Fibroblast of villous mesenchyme (primary cell): ENCODE data around the gene CTDNEP1. TPM values are rescaled to one million over a fixed set of nuclear protein-coding genes. Genes with fewer than 3 reads are reported as not detected.

Experiments used
- DNase-seq: peaks from one replicate; pipeline ENCODE4 v3.0.0-alpha.2; 2010; ENCODE audit warnings: low read depth
- H3K4me3 ChIP-seq: 2 replicates; pipeline ENCODE4 v1.5.1; 2011; ENCODE audit warnings: low read depth, mild to moderate bottlenecking, low read length
- total RNA-seq: library from RNA; depleted of rRNA; stranded (reverse); fragments of >200 nt; gene quantifications from 2 replicates; pipeline ENCODE4 v1.2.3, GENCODE V29; 2012
- TF ChIP-seq, protein P1 (sequence below): IDR thresholded peaks from 2 replicates; pipeline ENCODE4 v1.5.1; 2012; ENCODE audit warnings: low read depth, mild to moderate bottlenecking, low read length; ENCODE audit not compliant: insufficient read depth

CTDNEP1 gene
- total RNA-seq, 1 donor = 34.1 TPM

DNA sequence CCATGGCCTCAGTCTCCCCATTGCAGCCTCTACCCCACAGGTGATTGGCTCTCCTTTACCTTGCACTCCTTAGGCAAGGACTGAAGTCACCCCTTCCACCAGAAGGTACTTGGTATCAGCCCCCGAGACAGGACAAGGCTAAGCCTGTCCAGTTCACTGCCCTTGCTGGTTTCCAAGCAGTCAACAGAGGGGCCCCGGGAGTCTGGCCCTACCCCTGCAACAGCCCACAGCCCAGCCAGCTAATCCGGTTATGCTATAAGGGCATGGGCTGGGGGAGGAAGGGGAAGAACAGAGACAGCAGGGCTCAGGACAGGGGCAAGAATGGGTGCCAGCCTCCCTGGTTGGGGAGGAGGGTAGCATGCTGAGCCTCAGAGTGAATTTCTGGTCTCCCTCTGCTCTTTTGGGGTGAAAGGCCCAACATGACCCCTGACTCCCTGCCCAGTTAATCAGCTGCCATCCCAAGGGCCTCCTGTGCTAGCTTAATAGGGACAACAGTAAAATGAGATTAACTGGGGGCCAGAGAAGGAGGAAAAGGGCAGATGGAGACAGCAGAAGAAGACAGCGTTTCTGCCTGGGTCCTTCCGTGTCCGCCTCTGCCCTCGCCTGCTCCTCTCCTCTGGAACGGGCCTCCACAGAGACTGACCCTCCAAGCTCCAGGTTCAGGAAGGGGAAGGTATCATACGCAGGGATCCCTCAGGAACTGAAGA, 42.6 kb downstream of the CTDNEP1 start:
- TF ChIP-seq, protein P1, sequence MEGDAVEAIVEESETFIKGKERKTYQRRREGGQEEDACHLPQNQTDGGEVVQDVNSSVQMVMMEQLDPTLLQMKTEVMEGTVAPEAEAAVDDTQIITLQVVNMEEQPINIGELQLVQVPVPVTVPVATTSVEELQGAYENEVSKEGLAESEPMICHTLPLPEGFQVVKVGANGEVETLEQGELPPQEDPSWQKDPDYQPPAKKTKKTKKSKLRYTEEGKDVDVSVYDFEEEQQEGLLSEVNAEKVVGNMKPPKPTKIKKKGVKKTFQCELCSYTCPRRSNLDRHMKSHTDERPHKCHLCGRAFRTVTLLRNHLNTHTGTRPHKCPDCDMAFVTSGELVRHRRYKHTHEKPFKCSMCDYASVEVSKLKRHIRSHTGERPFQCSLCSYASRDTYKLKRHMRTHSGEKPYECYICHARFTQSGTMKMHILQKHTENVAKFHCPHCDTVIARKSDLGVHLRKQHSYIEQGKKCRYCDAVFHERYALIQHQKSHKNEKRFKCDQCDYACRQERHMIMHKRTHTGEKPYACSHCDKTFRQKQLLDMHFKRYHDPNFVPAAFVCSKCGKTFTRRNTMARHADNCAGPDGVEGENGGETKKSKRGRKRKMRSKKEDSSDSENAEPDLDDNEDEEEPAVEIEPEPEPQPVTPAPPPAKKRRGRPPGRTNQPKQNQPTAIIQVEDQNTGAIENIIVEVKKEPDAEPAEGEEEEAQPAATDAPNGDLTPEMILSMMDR = no peak
- DNase-seq = no peak
- no peak overlapping the region for H3K4me3 ChIP-seq

DNA sequence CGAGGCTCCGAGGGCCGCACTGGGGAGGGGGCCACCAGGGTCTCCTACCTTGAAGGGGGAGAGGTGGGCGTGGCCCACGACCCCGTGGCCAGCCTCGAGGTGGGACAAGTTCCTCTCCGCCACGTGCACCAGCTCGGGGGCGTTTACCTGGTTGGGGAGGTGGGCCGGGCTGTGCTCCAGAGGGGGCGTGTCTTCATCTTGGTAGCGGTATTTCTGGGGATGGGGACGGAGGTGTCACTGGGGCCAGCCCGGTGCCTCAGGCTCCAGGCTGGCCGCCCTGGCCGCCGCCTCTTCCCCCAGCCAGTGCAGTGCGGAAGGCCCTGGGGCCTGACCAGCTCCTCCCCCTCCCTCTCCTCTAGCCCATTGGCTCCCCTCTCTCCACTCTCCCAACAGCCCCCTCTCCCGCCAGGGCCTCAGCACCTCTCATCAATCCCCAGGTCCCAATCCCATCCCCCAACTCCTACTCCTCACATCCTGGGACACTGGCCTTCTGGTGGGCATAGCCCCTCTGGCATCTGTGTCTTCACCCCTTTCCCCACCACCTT, 43.4 kb downstream of the CTDNEP1 start:
- no peak overlapping the region for H3K4me3 ChIP-seq
- TF ChIP-seq, protein P1 = no peak
- DNase-seq = no peak

DNA sequence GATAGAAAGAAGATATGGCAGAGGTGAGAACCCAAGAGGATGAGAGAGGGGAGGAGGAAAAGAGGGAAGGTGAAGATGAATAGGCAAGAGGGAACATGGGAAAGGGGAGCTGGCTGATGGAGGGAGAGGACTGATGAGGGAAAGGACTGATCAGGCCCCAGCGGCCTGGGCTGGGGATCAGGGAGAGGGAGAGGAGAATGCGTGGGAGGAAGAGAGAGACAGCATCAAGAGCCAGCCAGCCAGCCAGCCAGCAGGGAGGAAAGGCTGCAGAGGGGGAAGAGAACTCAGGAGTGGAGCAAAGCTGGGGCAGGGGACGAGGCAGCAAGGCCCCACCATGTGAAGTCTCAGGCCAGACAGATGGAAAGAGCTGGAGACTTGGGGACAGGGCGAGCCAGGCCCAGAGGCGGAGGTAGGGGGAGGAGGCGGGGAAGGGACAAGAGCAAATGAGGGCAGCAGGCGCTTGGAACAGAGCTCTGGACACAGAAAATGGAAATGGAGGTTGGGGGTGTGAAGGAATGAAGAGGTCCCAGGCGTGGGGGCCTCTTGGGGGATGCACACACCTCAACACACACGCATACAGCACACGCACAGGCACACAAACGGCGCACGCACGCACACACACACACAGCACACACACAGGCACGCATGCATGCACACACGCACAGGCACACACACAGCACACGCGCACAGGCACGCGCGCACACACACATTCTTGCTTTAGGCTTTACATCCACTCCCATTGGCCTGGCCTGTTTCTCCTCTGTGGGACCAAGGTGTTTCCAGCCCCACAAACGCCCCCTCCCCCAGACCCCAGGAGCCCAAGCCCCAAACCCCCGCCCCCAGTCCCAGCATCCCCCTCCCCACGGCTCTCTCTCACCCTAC, 44.2 kb downstream of the CTDNEP1 start:
- TF ChIP-seq, protein P1 = no peak
- no peak overlapping the region for H3K4me3 ChIP-seq
- DNase-seq = peak; percentile 46

DNA sequence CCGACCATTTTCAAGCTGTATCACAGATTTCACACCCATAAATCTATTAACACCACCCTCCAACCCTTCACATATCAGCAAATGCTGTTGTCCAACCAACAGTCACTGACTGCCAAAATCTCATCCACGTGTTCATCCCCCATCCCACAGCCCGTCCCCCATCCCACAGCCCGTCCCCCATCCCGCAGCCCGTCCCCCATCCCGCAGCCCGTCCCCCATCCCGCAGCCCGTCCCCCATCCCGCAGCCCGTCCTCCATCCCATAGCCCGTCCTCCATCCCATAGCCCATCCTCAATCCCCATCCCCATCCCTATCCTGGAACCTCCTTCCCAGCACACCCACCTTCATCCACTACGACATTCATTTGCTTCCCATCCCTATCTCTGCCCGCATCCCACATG, 46.0 kb downstream of the CTDNEP1 start:
- H3K4me3 ChIP-seq = peak overlapping the region; percentile 62
- TF ChIP-seq, protein P1 = no peak
- no peak for DNase-seq

DNA sequence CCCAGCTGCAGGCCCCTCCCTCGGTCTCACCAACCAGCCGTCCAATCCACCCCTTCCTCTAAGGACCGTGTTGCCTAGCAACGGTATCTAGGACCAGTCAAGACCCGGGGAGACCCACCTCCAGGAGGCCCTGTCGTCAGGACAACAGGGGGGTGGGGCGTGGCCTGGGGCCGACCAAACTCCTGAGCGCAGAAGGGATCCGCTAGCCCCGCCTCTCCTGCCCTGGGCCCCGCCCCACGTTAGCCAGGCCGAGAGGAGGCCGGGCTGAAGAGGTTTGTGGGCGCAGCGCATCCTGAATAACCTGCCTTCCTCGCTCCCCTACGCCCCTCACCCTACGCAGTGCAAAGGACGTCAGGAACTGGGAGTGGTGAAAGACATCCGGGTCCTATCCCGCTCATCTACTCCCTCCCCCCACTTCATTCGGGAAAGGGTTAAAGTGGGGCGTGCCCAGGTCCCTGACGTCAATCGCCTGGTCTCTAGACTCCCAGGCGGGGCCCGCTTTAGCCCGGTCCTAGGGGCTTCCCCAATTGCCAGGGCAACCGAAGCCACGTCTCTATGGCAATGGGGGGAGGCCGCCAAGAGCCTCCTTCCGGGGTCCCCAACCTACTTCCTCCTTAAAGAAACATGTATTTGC, 46.6 kb downstream of the CTDNEP1 start:
- DNase-seq = peak; percentile 90
- TF ChIP-seq, protein P1 = no peak
- H3K4me3 ChIP-seq = peak overlapping the region; percentile 62

DNA sequence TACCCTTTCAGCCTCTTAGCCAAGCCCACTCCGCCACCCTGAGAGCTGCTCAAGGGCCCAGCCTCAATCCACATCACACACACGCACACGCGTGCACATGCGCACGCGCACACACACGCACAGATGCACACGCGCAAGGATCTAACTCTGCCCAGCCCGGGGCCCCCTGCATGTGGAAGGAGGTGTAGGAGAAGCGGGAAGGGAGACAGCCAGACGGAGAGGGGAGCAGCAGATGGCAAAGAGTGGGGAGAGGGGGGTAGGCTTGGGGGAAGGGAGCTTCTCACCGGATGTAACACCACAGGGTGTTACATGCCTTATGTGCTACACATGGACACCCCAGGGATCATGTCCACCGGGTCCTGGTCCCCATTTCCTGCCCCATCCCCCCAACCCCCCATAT, 47.2 kb downstream of the CTDNEP1 start:
- no peak for DNase-seq
- H3K4me3 ChIP-seq = peak overlapping the region; percentile 62
- TF ChIP-seq, protein P1 = no peak
